DOHH2 (cell line): ENCODE results near the gene MICA.
A peak's percentile ranks its signal among the peaks of the same experiment; 100 is the strongest.

Source experiments
- H3F3A ChIP-seq: fragments of 200-600 bp; sonication (generic), shearing (Covaris generic); 2 replicates; pipeline ENCODE4 v1.6.0; 2016; ENCODE audit warnings: antibody characterized with exemption, mild to moderate bottlenecking; ENCODE audit not compliant: control insufficient read depth, insufficient read depth
- H3K27ac ChIP-seq: fragments of 200-600 bp; sonication (generic); 2 replicates; pipeline ENCODE4 v1.5.1; 2014; ENCODE audit warnings: low read depth, mild to moderate bottlenecking, low read length, moderate library complexity
- H3K27me3 ChIP-seq: fragments of 200-600 bp; sonication (generic); 2 replicates; pipeline ENCODE4 v1.6.1; 2014; ENCODE audit warnings: mild to moderate bottlenecking, low read length, mixed read lengths; ENCODE audit not compliant: control insufficient read depth
- H3K36me3 ChIP-seq: fragments of 200-600 bp; sonication (generic); 2 replicates; pipeline ENCODE4 v1.6.1; 2014; ENCODE audit warnings: mild to moderate bottlenecking, low read length, moderate library complexity, mixed read lengths; ENCODE audit not compliant: control insufficient read depth
- H3K4me1 ChIP-seq: fragments of 200-600 bp; sonication (generic); 2 replicates; pipeline ENCODE4 v1.6.1; 2014; ENCODE audit warnings: mild to moderate bottlenecking, low read length, mixed read lengths; ENCODE audit not compliant: control insufficient read depth
- H3K4me2 ChIP-seq: fragments of 200-600 bp; sonication (generic); 2 replicates; pipeline ENCODE4 v1.6.0; 2014; ENCODE audit warnings: mild to moderate bottlenecking, low read length, moderate library complexity
- H3K4me3 ChIP-seq: fragments of 200-600 bp; sonication (generic); 2 replicates; pipeline ENCODE4 v1.5.1; 2014; ENCODE audit warnings: mild to moderate bottlenecking, low read length, mixed read lengths
- H3K79me2 ChIP-seq: fragments of 200-600 bp; sonication (generic); 2 replicates; pipeline ENCODE4 v1.6.1; 2014; ENCODE audit warnings: mild to moderate bottlenecking, low read length, mixed read lengths; ENCODE audit not compliant: control insufficient read depth
- H3K9me2 ChIP-seq: fragments of 200-600 bp; sonication (generic); replicated peaks from 2 replicates; pipeline ENCODE4 v1.6.1; 2014; ENCODE audit warnings: mild to moderate bottlenecking, low read length, mixed read lengths; ENCODE audit not compliant: control insufficient read depth
- H3K9me3 ChIP-seq: fragments of 200-600 bp; sonication (generic); 2 replicates; pipeline ENCODE4 v1.6.1; 2014; ENCODE audit warnings: antibody characterized with exemption, low read length, mixed read lengths; ENCODE audit not compliant: control insufficient read depth, insufficient read depth
- H4K20me1 ChIP-seq: fragments of 200-600 bp; sonication (generic); 2 replicates; pipeline ENCODE4 v1.6.0; 2014; ENCODE audit warnings: low read depth, mild to moderate bottlenecking, antibody characterized with exemption, low read length, moderate library complexity; ENCODE audit not compliant: control insufficient read depth, insufficient read depth
- CTCF ChIP-seq: fragments of 200-600 bp; sonication (generic); IDR thresholded peaks from one replicate; pipeline ENCODE4 v1.5.1; 2014; ENCODE audit warnings: antibody characterized with exemption, mild to moderate bottlenecking, low read depth, low read length; ENCODE audit not compliant: poor library complexity, severe bottlenecking
- EZH2phosphoT487 ChIP-seq: fragments of 200-600 bp; sonication (generic); IDR thresholded peaks from 2 replicates; pipeline ENCODE4 v1.6.1; 2017; ENCODE audit warnings: borderline replicate concordance, mild to moderate bottlenecking, antibody characterized with exemption, low read length, moderate library complexity, mixed read lengths

MICA gene

GRCh38 chr6:31355583-31355948, 47.8 kb upstream of the MICA start:
- peaks cover 18% of the 10 kb centered on the region for H3K79me2 ChIP-seq
- peaks cover 58% of the 10 kb centered on the region for H3K4me1 ChIP-seq
- H4K20me1 ChIP-seq, result peaks cover 7% of the 10 kb centered on the region; the same call in 1 of the 2 replicates
- no peaks in the 10 kb centered on the region for H3K9me2 ChIP-seq
- H3K27me3 ChIP-seq, result 0 out of 2 replicates have a peak, but pooled peaks cover 3% of the 10 kb centered on the region
- peaks cover 34% of the 10 kb centered on the region for H3K36me3 ChIP-seq
- peaks cover 11% of the 10 kb centered on the region; the same call in 1 of the 2 replicates for H3F3A ChIP-seq
- H3K4me2 ChIP-seq, result peak overlapping the region; percentile 93
- no peaks in the 10 kb centered on the region for H3K9me3 ChIP-seq
- no peak for TF ChIP-seq CTCF
- no peak for TF ChIP-seq EZH2phosphoT487
- H3K27ac ChIP-seq, result no peak overlapping the region
- H3K4me3 ChIP-seq, result peak overlapping the region; percentile 81

- Histone ChIP-seq H3K4me1 (peaks cover 50% of the 10 kb centered on the region), H4K20me1 (peaks cover 7% of the 10 kb centered on the region; the same call in 1 of the 2 replicates), H3F3A (peaks cover 11% of the 10 kb centered on the region; the same call in 1 of the 2 replicates), H3K27me3 (0 out of 2 replicates have a peak, but pooled peaks cover 3% of the 10 kb centered on the region), H3K9me2 (no peaks in the 10 kb centered on the region), H3K9me3 (no peaks in the 10 kb centered on the region), H3K4me3 (peak overlapping the region; percentile 81), H3K4me2 (peak overlapping the region; percentile 93), H3K79me2 (peaks cover 18% of the 10 kb centered on the region), H3K27ac (peak overlapping the region; percentile 51), H3K36me3 (peaks cover 34% of the 10 kb centered on the region)
- peak; percentile 28 for TF ChIP-seq CTCF
- no peak for TF ChIP-seq EZH2phosphoT487
These were observed 47.0 kb upstream of the MICA start for GRCh38 chr6:31356216-31356945.

GRCh38 chr6:31356946-31357466, 46.4 kb upstream of the MICA start, which contains the start of gene HLA-B:
TSS of gene HLA-B (minus strand) at chr6:31357179. CDS start at chr6:31357158, 21 bp downstream.
- H3K27me3 ChIP-seq, result 0 out of 2 replicates have a peak, but pooled peaks cover 3% of the 10 kb centered on the region

More at GRCh38 chr6:31356946-31357466, 46.4 kb upstream of the MICA start, which contains the start of gene HLA-B:
- Histone ChIP-seq H3K4me2 (peak within 1 kb of the TSS; percentile 93), H3K9me2 (no peaks in the 10 kb centered on the region), H3K4me3 (peak within 1 kb of the TSS; percentile 81), H3K79me2 (peaks cover 18% of the 10 kb centered on the region), H3F3A (peaks cover 11% of the 10 kb centered on the region; the same call in 1 of the 2 replicates), H3K9me3 (no peaks in the 10 kb centered on the region), H3K36me3 (peaks cover 34% of the 10 kb centered on the region), H4K20me1 (peaks cover 7% of the 10 kb centered on the region; the same call in 1 of the 2 replicates), H3K27ac (peak within 1 kb of the TSS; percentile 51), H3K4me1 (peaks cover 44% of the 10 kb centered on the region)
- TF ChIP-seq CTCF (no peak), EZH2phosphoT487 (no peak)
